PC-3 (cell line): Measurements from ENCODE around the gene PIGL. TPM values are rescaled to one million over a fixed set of nuclear protein-coding genes. Genes with fewer than 3 reads are reported as not detected.
A peak's percentile ranks its signal among the peaks of the same experiment; 100 is the strongest.

Source experiments
- ATAC-seq: fragments of 200-7000 bp; cut with Tn5 transposase; 2 replicates; pipeline ENCODE4 v1.9.1; 2020; ENCODE audit warnings: mild to moderate bottlenecking, moderate library complexity
- BruUV-seq: library from RNA; stranded (reverse); fragments of 400-500 nt; replicated peaks from 2 replicates; lab custom pipeline; 2021; lab: Mats Ljungman, UMichigan
- CTCF ChIA-PET: fragments of 300-600 bp; sonication (Branson Sonifier 250); formaldehyde crosslinking; loops from one replicate; lab custom pipeline; 2022; ENCODE audit warnings: antibody characterized with exemption; lab: Charles Lee
- POLR2A ChIA-PET: fragments of 300-600 bp; sonication (Branson Sonifier 250); formaldehyde crosslinking; loops from one replicate; lab custom pipeline; 2022; ENCODE audit warnings: antibody characterized with exemption; ENCODE audit not compliant: unreplicated experiment; lab: Charles Lee
- DNase-seq: peaks from one replicate; pipeline ENCODE4 v3.0.0-alpha.2; 2015
- H2AFZ ChIP-seq: fragments of 300-600 bp; sonication (generic); 2 replicates; pipeline ENCODE4 v1.6.0; 2016; ENCODE audit warnings: antibody characterized with exemption, low read length
- H3F3A ChIP-seq: fragments of 300-600 bp; sonication (generic); one replicate; pipeline ENCODE4 v1.6.0; 2017; ENCODE audit warnings: antibody characterized with exemption, low read length, control low read depth, mild to moderate bottlenecking; ENCODE audit not compliant: unreplicated experiment
- H3K27ac ChIP-seq: fragments of 300-600 bp; sonication (generic); 2 replicates; pipeline ENCODE4 v1.5.1; 2016; ENCODE audit warnings: mild to moderate bottlenecking, low read length
- H3K27me3 ChIP-seq: fragments of 300-600 bp; sonication (generic); 2 replicates; pipeline ENCODE4 v1.6.1; 2016; ENCODE audit warnings: low read length, mixed read lengths
- H3K36me3 ChIP-seq: fragments of 300-600 bp; sonication (generic); 2 replicates; pipeline ENCODE4 v1.6.1; 2016; ENCODE audit warnings: low read depth, mixed run types, low read length, mixed read lengths
- H3K4me1 ChIP-seq: fragments of 300-600 bp; sonication (generic); 2 replicates; pipeline ENCODE4 v1.5.1; 2016; ENCODE audit warnings: low read length; ENCODE audit not compliant: insufficient read depth
- H3K4me2 ChIP-seq: fragments of 300-600 bp; sonication (generic); 2 replicates; pipeline ENCODE4 v1.6.0; 2016; ENCODE audit warnings: low read length
- H3K4me3 ChIP-seq: fragments of 300-600 bp; sonication (generic); 2 replicates; pipeline ENCODE4 v1.5.1; 2016; ENCODE audit warnings: mild to moderate bottlenecking, low read length, mixed read lengths
- H3K79me2 ChIP-seq: fragments of 300-600 bp; sonication (generic); 2 replicates; pipeline ENCODE4 v1.6.1; 2017; ENCODE audit warnings: low read length, mixed read lengths
- H3K9ac ChIP-seq: fragments of 300-600 bp; sonication (generic); 2 replicates; pipeline ENCODE4 v1.6.0; 2016; ENCODE audit warnings: mild to moderate bottlenecking, low read length
- H3K9me2 ChIP-seq: fragments of 300-600 bp; sonication (generic); replicated peaks from 2 replicates; pipeline ENCODE4 v1.6.1; 2016; ENCODE audit warnings: mixed run types, low read length, mixed read lengths
- H3K9me3 ChIP-seq: fragments of 300-600 bp; sonication (generic); 2 replicates; pipeline ENCODE4 v1.6.1; 2016; ENCODE audit warnings: low read length, mixed read lengths
- H4K20me1 ChIP-seq: fragments of 300-600 bp; sonication (generic); 2 replicates; pipeline ENCODE4 v1.6.1; 2016; ENCODE audit warnings: low read length, mixed read lengths
- EZH2 ChIP-seq: fragments of 300-600 bp; sonication (generic); IDR thresholded peaks from one replicate; pipeline ENCODE4 v1.6.1; 2017; ENCODE audit warnings: antibody characterized with exemption, mild to moderate bottlenecking, low read length; ENCODE audit not compliant: unreplicated experiment
- EZH2phosphoT487 ChIP-seq: fragments of 300-600 bp; sonication (generic); IDR thresholded peaks from 2 replicates; pipeline ENCODE4 v1.6.1; 2018; ENCODE audit warnings: mild to moderate bottlenecking, antibody characterized with exemption, low read length, borderline replicate concordance
- intact Hi-C: fragments of 100-400 bp; cut with micrococcal nuclease; formaldehyde crosslinking; loops from 2 replicates; pipeline ENCODE4 v1.9.0; 2023
- total RNA-seq: library from RNA; depleted of rRNA; stranded (reverse); fragments of >200 nt; gene quantifications from 2 replicates; pipeline ENCODE4 v1.2.3, GENCODE V29; 2014
- TF ChIP-seq, protein P1 (sequence below): fragments of 300-600 bp; sonication (generic); conservative IDR thresholded peaks from 2 replicates; pipeline ENCODE4 v1.5.1; 2017; ENCODE audit warnings: antibody characterized with exemption, low read depth, mild to moderate bottlenecking, low read length

Gene PIGL
- total RNA-seq, 1 experiment from 2014 or later = 37.4 TPM

GRCh38 chr17:16351831-16352230 is 134.8 kb downstream of the PIGL start:
- H2AFZ ChIP-seq = no peak overlapping the region
- no TSS peak for BruUV-seq

GRCh38 chr17:16352303-16352666 is 135.3 kb downstream of the PIGL start:
- peaks cover 2% of the 10 kb centered on the region; the same call in 1 of the 2 replicates for H3K4me1 ChIP-seq
- TF ChIP-seq EZH2 (no peak), EZH2phosphoT487 (no peak)
- TF ChIP-seq, protein P1, sequence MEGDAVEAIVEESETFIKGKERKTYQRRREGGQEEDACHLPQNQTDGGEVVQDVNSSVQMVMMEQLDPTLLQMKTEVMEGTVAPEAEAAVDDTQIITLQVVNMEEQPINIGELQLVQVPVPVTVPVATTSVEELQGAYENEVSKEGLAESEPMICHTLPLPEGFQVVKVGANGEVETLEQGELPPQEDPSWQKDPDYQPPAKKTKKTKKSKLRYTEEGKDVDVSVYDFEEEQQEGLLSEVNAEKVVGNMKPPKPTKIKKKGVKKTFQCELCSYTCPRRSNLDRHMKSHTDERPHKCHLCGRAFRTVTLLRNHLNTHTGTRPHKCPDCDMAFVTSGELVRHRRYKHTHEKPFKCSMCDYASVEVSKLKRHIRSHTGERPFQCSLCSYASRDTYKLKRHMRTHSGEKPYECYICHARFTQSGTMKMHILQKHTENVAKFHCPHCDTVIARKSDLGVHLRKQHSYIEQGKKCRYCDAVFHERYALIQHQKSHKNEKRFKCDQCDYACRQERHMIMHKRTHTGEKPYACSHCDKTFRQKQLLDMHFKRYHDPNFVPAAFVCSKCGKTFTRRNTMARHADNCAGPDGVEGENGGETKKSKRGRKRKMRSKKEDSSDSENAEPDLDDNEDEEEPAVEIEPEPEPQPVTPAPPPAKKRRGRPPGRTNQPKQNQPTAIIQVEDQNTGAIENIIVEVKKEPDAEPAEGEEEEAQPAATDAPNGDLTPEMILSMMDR = no peak
- intact Hi-C loops = no loop called here
- CTCF ChIA-PET = interaction anchor here (0.6 kb wide), 1 partner anchor 11 kb away, joined by 3 read pairs; no protein-coding TSS in a partner anchor
- H4K20me1 ChIP-seq = no peaks in the 10 kb centered on the region
- H3K79me2 ChIP-seq = no peaks in the 10 kb centered on the region
- no peaks in the 10 kb centered on the region for H3K36me3 ChIP-seq
- no peak overlapping the region for H3K9ac ChIP-seq
- no peaks in the 10 kb centered on the region for H3K9me3 ChIP-seq
- BruUV-seq = no TSS peak
- no peak overlapping the region for H2AFZ ChIP-seq
- POLR2A ChIA-PET = interaction anchor here (0.5 kb wide), 1 partner anchor 31 kb away, joined by 7 read pairs; no protein-coding TSS in a partner anchor
- H3K9me2 ChIP-seq = no peaks in the 10 kb centered on the region
- H3K4me3 ChIP-seq = no peak overlapping the region
- no peaks in the 10 kb centered on the region for H3F3A ChIP-seq
- H3K4me2 ChIP-seq = no peak overlapping the region
- H3K27ac ChIP-seq = no peak overlapping the region
- no peaks in the 10 kb centered on the region for H3K27me3 ChIP-seq
- no peak for DNase-seq
- no peak for ATAC-seq

More at GRCh38 chr17:16351831-16352230, 134.8 kb downstream of the PIGL start:
- H3K9ac ChIP-seq = no peak overlapping the region
- intact Hi-C loops = no loop called here
- TF ChIP-seq EZH2phosphoT487 (no peak), EZH2 (no peak)
- TF ChIP-seq, protein P1 = no peak
- no peak overlapping the region for H3K4me2 ChIP-seq
- no peaks in the 10 kb centered on the region for H3K36me3 ChIP-seq
- peaks cover 2% of the 10 kb centered on the region; the same call in 1 of the 2 replicates for H3K4me1 ChIP-seq
- H3K27ac ChIP-seq = no peak overlapping the region
- ChIA-PET CTCF (interaction anchor here (0.6 kb wide), 1 partner anchor 12 kb away, joined by 3 read pairs; no protein-coding TSS in a partner anchor), POLR2A (no interaction called here)
- H3K9me3 ChIP-seq = no peaks in the 10 kb centered on the region
- H3K79me2 ChIP-seq = no peaks in the 10 kb centered on the region
- no peak overlapping the region for H3K4me3 ChIP-seq
- ATAC-seq = no peak
- H4K20me1 ChIP-seq = no peaks in the 10 kb centered on the region
- no peaks in the 10 kb centered on the region for H3F3A ChIP-seq
- no peaks in the 10 kb centered on the region for H3K9me2 ChIP-seq
- H3K27me3 ChIP-seq = no peaks in the 10 kb centered on the region
- no peak for DNase-seq

- intact Hi-C loops = no loop called here
- ChIA-PET CTCF (no interaction called here), POLR2A (interaction anchor here (0.5 to 0.7 kb wide), 2 partner anchors 31 to 235 kb away, joined by 4 to 7 read pairs; no protein-coding TSS in a partner anchor)
- Histone ChIP-seq H3K27ac (no peak overlapping the region), H3F3A (no peaks in the 10 kb centered on the region), H3K9ac (no peak overlapping the region), H3K4me3 (no peak overlapping the region), H3K9me3 (no peaks in the 10 kb centered on the region), H2AFZ (0 out of 2 replicates have a peak overlapping the region, but pooled peaks have one; percentile 40), H4K20me1 (no peaks in the 10 kb centered on the region), H3K4me2 (no peak overlapping the region), H3K36me3 (no peaks in the 10 kb centered on the region), H3K9me2 (no peaks in the 10 kb centered on the region), H3K4me1 (peaks cover 2% of the 10 kb centered on the region; the same call in 1 of the 2 replicates), H3K27me3 (no peaks in the 10 kb centered on the region), H3K79me2 (no peaks in the 10 kb centered on the region)
- no peak for DNase-seq
- TF ChIP-seq, protein P1 = no peak
- TF ChIP-seq EZH2phosphoT487 = no peak
- TF ChIP-seq EZH2 = no peak
- no peak for ATAC-seq
- no TSS peak for BruUV-seq
Measured at GRCh38 chr17:16352667-16353316, 135.8 kb downstream of the PIGL start.
